Measurements from ENCODE around the gene C2orf49. TPM values are rescaled to one million over a fixed set of nuclear protein-coding genes. Genes with fewer than 3 reads are reported as not detected.

The C2orf49 gene
- total RNA-seq, 1 donor from 2014 or later, result 10.7 TPM

DNA sequence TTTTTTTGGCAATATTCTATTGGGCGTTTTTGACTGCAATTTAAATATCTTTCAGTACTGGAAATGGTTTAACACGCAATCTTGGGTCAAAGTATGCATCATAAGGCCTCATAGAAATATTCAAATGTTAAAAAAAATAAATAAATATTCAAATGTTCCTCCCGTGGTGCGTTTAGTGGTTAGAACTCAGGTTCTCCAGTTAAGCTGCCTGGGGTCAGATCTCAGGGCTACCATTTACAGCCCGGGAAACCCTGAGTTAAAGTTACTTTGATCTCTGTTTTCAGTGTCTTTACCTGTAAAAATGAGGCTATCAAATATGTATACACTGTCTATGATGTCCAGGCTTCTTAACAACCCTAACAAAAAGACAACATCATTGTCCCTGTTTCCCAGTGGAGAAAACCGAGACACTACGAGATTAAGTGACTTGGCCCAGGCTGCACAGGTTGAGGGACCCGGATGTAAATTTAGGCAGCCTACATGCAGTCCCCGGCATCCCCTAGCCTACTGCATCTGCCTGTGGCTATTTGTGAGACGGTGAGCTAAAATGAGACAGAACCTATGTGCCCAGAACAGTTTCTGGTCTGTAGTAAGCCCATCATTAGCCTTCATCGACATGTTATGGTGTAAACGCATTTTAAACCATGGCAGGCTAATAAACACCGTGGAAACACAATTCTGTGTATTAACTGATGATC is 59.8 kb downstream of the C2orf49 start:
- DNase-seq, result no peak
- peaks cover 2% of the 10 kb centered on the region for H3K9me3 Mint-ChIP-seq (ENCODE audit: unreplicated experiment)
- H3K27ac Mint-ChIP-seq (ENCODE audit: unreplicated experiment), result no peak overlapping the region
- peak overlapping the region; percentile 53 for H3K4me3 Mint-ChIP-seq (ENCODE audit: unreplicated experiment)
- peaks cover 7% of the 10 kb centered on the region for H3K36me3 Mint-ChIP-seq (ENCODE audit: unreplicated experiment)
- TF ChIP-seq, protein P1, sequence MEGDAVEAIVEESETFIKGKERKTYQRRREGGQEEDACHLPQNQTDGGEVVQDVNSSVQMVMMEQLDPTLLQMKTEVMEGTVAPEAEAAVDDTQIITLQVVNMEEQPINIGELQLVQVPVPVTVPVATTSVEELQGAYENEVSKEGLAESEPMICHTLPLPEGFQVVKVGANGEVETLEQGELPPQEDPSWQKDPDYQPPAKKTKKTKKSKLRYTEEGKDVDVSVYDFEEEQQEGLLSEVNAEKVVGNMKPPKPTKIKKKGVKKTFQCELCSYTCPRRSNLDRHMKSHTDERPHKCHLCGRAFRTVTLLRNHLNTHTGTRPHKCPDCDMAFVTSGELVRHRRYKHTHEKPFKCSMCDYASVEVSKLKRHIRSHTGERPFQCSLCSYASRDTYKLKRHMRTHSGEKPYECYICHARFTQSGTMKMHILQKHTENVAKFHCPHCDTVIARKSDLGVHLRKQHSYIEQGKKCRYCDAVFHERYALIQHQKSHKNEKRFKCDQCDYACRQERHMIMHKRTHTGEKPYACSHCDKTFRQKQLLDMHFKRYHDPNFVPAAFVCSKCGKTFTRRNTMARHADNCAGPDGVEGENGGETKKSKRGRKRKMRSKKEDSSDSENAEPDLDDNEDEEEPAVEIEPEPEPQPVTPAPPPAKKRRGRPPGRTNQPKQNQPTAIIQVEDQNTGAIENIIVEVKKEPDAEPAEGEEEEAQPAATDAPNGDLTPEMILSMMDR (IDR thresholded peaks at IDR 0.05; ENCODE audit: partially characterized antibody, unreplicated experiment), result no peak
- peaks cover 5% of the 10 kb centered on the region for H3K27me3 Mint-ChIP-seq (ENCODE audit: unreplicated experiment)
- H3K4me1 Mint-ChIP-seq (ENCODE audit: low read depth, unreplicated experiment), result no peaks in the 10 kb centered on the region

DNA sequence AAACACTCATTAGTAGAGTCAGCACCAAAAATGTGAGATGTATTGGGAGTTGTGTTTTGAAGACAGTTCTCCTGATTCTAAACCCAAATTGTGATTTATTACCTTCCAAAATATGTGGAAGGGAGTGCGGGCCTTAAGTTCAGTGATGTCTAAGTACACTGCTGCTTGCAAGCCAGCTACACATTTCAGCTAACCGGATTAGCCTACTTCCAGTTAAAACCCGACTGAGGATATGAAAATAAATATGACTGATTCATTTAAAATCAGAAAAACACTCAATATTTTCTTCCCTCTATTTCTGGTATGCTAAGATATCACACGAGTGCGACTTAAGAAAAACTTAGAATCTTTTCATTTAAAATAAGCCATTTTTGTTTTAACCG is 60.6 kb downstream of the C2orf49 start:
- TF ChIP-seq, protein P1 (IDR thresholded peaks at IDR 0.05; ENCODE audit: partially characterized antibody, unreplicated experiment), result no peak
- Mint-ChIP-seq H3K4me1 (ENCODE audit: low read depth, unreplicated experiment) (no peaks in the 10 kb centered on the region), H3K9me3 (ENCODE audit: unreplicated experiment) (peaks cover 2% of the 10 kb centered on the region), H3K36me3 (ENCODE audit: unreplicated experiment) (peaks cover 7% of the 10 kb centered on the region), H3K27me3 (ENCODE audit: unreplicated experiment) (peaks cover 5% of the 10 kb centered on the region), H3K27ac (ENCODE audit: unreplicated experiment) (peak overlapping the region; percentile 43), H3K4me3 (ENCODE audit: unreplicated experiment) (peak overlapping the region; percentile 86)
- DNase-seq, result no peak

DNA sequence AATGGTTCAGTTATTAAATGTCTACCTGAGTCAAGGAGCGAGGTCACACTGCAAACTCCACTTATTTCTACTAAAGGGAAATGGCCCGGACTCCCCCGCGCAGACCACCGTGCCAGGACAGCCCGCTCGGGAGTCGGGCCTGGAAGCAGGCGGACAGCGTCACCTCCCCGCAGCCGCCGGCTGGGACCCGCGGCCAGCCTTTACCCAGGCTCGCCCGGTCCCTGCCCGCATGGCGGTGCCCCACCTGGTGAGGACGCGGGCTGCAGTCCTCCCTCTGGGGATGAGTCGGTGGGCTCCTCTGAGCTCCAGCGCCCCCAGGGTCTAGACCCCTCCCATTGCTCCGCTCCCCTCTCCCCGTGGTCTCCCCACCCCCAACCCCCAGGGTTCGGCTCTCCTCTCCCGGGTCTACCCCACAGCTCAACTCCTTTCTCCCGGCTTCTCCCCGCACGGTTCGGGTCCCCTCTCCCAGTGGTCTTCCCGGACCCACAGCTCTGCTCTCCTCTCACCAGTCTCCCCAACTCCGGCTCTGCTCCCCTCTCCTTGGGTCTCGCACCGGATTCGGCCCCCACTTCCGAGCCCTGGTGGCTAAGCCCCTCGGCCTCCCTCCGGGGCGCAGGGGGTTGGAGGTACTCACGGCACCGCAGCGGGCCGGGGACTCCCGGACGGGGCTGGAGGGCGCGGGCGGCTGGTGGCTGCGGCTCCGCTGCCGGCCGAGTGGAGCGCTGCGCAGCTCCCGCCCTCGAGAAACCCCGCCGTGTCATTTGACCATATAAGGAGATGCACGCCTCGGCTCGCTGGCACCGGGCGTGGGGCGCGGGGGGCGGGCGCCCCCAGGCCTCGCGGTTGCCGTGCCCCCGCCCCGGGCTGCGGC is 61.2 kb downstream of the C2orf49 start, which contains the start of gene FHL2:
FHL2 (minus strand) TSS at position 716 of the 871 bp plus-strand sequence. CDS start 12,535 bp downstream, outside the sequence.
- Mint-ChIP-seq H3K27me3 (ENCODE audit: unreplicated experiment) (peaks cover 5% of the 10 kb centered on the region), H3K4me1 (ENCODE audit: low read depth, unreplicated experiment) (no peaks in the 10 kb centered on the region), H3K4me3 (ENCODE audit: unreplicated experiment) (peak within 1 kb of the TSS; percentile 86), H3K9me3 (ENCODE audit: unreplicated experiment) (peaks cover 2% of the 10 kb centered on the region), H3K36me3 (ENCODE audit: unreplicated experiment) (peaks cover 7% of the 10 kb centered on the region), H3K27ac (ENCODE audit: unreplicated experiment) (peak within 1 kb of the TSS; percentile 43)
- TF ChIP-seq, protein P1 (IDR thresholded peaks at IDR 0.05; ENCODE audit: partially characterized antibody, unreplicated experiment), result peak; percentile 56
- DNase-seq, result peak; percentile 83

Other genes with a start within 250 kb of the C2orf49 start
- gene GPR45, start 95.8 kb upstream of the C2orf49 start, total RNA-seq (ENCODE audit: unreplicated experiment), result 0.44 TPM
- 14.9 TPM for gene TGFBRAP1, start 7.8 kb upstream of the C2orf49 start, total RNA-seq (ENCODE audit: unreplicated experiment)
- 3.2 TPM for gene FHL2, start 61.5 kb downstream of the C2orf49 start, total RNA-seq (ENCODE audit: unreplicated experiment)